AG09319 (cell line): ENCODE data around the gene ALDOA.

ENCODE experiments used
- DNase-seq: peaks from one replicate; pipeline ENCODE4 v3.0.0-alpha.2; 2010; ENCODE audit warnings: low read depth; ENCODE audit errors: extremely low read depth
- TF ChIP-seq, protein P1 (sequence below): IDR thresholded peaks from 2 replicates; pipeline ENCODE4 v1.5.1; 2011; ENCODE audit warnings: low read depth, mild to moderate bottlenecking, inconsistent platforms, low read length, moderate library complexity

The ALDOA gene

DNA sequence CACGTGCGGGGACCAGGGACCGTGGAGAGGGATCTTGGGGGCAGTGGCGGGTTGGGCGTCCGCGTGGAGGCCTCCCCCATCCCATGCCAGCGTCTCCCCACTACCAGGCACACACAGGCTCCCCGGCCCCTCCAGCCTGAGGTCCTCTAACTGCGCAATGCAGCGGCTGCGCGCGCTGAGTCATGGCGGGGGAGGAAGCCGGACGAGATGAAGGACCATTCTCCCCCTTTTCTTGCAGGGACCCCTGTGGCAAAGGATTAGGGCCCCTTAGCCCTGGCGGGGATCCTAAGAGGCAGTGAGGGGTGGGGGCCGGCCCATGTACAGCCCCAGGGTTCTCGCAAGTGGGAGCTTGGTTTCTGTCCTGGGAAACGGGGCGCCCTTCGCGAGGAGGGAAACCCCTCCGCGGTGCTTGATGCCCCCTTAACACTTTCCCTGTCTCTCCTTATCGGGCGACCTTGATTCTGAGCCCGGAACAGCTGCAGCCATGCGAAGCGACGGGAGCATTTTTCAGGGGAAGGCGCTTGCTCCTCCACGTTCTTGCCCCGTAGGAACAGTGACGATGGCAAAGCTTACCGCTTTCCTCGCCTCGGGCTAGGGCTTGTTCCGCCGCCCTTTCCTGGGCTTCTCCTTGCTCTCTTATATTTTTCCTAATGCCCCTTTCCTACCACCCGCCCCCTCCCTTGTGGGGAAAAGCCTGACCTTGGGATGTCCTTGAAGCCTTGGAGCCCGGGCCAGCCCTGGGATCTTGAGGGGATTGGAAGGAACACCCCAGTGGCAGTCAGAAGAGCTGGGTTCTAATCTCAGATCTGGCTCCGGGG, 592 bp downstream of the ALDOA start:
- DNase-seq: no peak
- TF ChIP-seq, protein P1, sequence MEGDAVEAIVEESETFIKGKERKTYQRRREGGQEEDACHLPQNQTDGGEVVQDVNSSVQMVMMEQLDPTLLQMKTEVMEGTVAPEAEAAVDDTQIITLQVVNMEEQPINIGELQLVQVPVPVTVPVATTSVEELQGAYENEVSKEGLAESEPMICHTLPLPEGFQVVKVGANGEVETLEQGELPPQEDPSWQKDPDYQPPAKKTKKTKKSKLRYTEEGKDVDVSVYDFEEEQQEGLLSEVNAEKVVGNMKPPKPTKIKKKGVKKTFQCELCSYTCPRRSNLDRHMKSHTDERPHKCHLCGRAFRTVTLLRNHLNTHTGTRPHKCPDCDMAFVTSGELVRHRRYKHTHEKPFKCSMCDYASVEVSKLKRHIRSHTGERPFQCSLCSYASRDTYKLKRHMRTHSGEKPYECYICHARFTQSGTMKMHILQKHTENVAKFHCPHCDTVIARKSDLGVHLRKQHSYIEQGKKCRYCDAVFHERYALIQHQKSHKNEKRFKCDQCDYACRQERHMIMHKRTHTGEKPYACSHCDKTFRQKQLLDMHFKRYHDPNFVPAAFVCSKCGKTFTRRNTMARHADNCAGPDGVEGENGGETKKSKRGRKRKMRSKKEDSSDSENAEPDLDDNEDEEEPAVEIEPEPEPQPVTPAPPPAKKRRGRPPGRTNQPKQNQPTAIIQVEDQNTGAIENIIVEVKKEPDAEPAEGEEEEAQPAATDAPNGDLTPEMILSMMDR: no peak

DNA sequence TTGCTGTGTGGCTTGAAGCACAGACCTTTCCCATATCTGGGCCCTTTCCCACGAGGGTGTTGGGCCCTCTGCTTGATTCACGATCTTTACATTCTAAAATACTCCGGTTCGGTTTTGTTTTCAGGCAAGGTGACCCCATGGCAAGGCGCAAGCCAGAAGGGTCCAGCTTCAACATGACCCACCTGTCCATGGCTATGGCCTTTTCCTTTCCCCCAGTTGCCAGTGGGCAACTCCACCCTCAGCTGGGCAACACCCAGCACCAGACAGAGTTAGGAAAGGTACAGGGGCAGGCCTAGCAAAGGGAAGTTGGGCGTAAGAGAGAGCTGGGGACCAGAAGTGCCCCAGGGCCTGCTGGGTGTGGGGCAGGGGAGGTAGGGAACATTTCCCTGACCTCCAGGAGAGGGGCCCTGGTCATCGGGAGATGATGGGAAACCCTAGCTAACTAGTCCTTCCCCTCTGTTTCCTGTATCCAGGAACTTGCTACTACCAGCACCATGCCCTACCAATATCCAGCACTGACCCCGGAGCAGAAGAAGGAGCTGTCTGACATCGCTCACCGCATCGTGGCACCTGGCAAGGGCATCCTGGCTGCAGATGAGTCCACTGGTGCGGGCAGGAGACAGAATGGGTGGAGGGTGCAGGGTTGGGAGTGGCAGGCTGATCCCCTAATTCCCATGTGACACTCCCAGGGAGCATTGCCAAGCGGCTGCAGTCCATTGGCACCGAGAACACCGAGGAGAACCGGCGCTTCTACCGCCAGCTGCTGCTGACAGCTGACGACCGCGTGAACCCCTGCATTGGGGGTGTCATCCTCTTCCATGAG, 1.4 kb downstream of the ALDOA start:
- TF ChIP-seq, protein P1: no peak
- no peak for DNase-seq

DNA sequence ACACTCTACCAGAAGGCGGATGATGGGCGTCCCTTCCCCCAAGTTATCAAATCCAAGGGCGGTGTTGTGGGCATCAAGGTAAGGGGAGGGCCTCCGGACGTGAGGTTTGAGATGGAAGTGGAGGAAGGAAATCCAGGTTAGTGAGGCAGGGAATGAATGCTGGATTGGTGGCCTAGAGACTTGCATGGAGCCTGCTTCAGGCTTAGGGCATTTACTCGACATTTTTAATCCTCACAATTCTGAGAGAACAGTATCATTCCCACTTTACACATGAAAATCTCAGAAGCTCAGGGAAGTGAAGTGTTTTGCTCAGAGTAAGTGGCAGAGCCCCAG, 2.0 kb downstream of the ALDOA start:
- TF ChIP-seq, protein P1: no peak
- no peak for DNase-seq

DNA sequence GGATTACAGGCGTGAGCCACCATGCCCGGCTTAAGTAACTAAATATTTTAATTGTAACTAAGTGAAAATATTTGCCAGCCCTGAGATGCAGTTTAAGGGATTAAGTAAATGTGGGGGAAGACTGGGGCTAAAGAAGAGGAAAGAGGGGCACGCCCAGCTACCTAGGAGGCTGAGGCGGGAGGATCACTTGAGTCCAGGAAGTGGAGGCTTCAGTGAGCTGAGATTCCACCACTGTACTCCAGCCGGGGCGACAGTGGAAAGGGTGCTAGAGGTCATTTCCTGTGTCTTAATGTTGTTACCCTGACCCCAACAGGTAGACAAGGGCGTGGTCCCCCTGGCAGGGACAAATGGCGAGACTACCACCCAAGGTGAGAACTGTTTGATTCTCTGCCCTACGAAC, 2.8 kb downstream of the ALDOA start:
- no peak for DNase-seq

DNA sequence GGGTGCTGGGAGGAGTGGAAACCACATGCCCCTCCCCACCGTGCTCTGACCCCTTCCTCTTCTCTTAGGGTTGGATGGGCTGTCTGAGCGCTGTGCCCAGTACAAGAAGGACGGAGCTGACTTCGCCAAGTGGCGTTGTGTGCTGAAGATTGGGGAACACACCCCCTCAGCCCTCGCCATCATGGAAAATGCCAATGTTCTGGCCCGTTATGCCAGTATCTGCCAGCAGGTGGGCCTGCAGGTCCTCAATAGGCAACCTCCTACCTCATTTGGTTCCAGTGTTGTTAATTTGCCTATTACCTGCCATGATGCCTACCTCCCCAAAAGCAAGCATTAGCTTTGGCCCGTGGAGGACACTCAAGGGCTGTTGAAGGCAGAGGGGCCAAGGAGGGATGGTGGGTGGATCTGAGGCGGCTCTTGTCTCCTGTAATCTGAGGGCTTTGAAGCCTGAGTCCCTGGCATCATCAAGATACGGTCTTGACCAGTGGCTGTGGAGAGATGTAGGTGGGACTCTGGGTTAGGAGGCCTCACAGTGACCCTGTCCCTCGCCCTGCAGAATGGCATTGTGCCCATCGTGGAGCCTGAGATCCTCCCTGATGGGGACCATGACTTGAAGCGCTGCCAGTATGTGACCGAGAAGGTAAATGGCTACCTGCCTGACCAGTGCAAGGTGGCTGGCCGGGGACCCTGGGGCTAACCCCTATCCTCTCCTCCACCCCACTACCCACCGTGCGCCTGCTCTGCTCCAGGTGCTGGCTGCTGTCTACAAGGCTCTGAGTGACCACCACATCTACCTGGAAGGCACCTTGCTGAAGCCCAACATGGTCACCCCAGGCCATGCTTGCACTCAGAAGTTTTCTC, 3.4 kb downstream of the ALDOA start:
- TF ChIP-seq, protein P1: peak; percentile 45
- DNase-seq: no peak

More for the DNA sequence above, 2.8 kb downstream of the ALDOA start:
- TF ChIP-seq, protein P1: no peak

DNA sequence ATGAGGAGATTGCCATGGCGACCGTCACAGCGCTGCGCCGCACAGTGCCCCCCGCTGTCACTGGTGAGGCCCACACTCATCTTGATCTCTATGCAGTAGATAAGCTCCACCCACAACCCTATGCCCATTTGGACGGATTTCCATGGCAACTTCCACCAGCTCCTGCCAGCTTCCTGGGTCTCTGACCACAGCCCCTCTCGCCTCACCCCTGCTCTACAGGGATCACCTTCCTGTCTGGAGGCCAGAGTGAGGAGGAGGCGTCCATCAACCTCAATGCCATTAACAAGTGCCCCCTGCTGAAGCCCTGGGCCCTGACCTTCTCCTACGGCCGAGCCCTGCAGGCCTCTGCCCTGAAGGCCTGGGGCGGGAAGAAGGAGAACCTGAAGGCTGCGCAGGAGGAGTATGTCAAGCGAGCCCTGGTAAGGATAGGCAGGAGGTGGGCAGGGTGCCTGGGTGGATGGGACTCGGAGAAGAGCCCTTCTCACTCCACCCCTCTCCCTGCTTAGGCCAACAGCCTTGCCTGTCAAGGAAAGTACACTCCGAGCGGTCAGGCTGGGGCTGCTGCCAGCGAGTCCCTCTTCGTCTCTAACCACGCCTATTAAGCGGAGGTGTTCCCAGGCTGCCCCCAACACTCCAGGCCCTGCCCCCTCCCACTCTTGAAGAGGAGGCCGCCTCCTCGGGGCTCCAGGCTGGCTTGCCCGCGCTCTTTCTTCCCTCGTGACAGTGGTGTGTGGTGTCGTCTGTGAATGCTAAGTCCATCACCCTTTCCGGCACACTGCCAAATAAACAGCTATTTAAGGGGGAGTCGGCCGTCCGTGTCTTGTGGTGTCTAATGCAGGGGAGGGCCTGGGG, 4.3 kb downstream of the ALDOA start:
- no peak for DNase-seq
- TF ChIP-seq, protein P1: no peak
